WERI-Rb-1 (cell line): ENCODE data around the gene TMEFF2.

Experiments
- DNase-seq: peaks from one replicate; pipeline ENCODE4 v3.0.0-alpha.2; 2020
- H3K27ac ChIP-seq: fragments of 250-450 bp; sonication (Bioruptor Pico); 2 replicates; pipeline ENCODE4 v1.5.1; 2020; ENCODE audit warnings: mild to moderate bottlenecking, moderate library complexity
- H3K27me3 ChIP-seq: fragments of 250-450 bp; sonication (Bioruptor Pico); 2 replicates; pipeline ENCODE4 v1.5.1; 2021; ENCODE audit warnings: mild to moderate bottlenecking, low read depth, moderate library complexity; ENCODE audit not compliant: insufficient read depth, severe bottlenecking
- H3K36me3 ChIP-seq: fragments of 250-450 bp; sonication (Bioruptor Pico); 2 replicates; pipeline ENCODE4 v1.5.1; 2020; ENCODE audit warnings: mild to moderate bottlenecking, moderate library complexity
- H3K4me3 ChIP-seq: 2 replicates; pipeline ENCODE4 v1.5.1; 2011; ENCODE audit warnings: low read depth, mild to moderate bottlenecking, control low read depth, low read length
- H3K9me3 ChIP-seq: fragments of 250-450 bp; sonication (Bioruptor Pico); 2 replicates; pipeline ENCODE4 v1.5.1; 2021; ENCODE audit warnings: mild to moderate bottlenecking, moderate library complexity; ENCODE audit not compliant: severe bottlenecking
- TF ChIP-seq, protein P1 (sequence below): IDR thresholded peaks from 2 replicates; pipeline ENCODE4 v1.5.1; 2011; ENCODE audit warnings: low read depth, mild to moderate bottlenecking, control low read depth, inconsistent platforms, low read length

TMEFF2 gene

DNA sequence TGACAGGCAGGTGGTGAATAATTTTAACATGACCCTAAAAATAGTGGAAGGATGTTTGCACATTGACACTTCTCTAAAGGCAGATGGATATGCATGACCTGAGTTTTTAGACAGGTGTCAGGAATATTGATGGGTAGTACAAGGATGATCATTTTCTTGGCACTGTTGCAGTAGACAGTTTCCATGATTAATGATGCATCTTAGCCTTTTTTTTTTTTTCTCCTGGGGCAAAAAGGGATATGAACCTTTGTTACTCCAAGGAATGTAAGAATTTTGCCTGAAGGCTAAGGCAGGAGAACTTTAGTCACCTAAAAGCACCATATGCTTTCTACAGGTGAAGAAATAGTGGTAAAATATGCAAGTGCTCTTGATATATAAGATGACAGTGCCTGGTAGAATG, 211.5 kb downstream of the TMEFF2 start:
- no peak for DNase-seq
- no peak overlapping the region for H3K4me3 ChIP-seq
- TF ChIP-seq, protein P1, sequence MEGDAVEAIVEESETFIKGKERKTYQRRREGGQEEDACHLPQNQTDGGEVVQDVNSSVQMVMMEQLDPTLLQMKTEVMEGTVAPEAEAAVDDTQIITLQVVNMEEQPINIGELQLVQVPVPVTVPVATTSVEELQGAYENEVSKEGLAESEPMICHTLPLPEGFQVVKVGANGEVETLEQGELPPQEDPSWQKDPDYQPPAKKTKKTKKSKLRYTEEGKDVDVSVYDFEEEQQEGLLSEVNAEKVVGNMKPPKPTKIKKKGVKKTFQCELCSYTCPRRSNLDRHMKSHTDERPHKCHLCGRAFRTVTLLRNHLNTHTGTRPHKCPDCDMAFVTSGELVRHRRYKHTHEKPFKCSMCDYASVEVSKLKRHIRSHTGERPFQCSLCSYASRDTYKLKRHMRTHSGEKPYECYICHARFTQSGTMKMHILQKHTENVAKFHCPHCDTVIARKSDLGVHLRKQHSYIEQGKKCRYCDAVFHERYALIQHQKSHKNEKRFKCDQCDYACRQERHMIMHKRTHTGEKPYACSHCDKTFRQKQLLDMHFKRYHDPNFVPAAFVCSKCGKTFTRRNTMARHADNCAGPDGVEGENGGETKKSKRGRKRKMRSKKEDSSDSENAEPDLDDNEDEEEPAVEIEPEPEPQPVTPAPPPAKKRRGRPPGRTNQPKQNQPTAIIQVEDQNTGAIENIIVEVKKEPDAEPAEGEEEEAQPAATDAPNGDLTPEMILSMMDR = no peak
- no peaks in the 10 kb centered on the region for H3K36me3 ChIP-seq
- H3K27ac ChIP-seq = no peak overlapping the region
- H3K27me3 ChIP-seq = no peaks in the 10 kb centered on the region
- H3K9me3 ChIP-seq = no peaks in the 10 kb centered on the region

DNA sequence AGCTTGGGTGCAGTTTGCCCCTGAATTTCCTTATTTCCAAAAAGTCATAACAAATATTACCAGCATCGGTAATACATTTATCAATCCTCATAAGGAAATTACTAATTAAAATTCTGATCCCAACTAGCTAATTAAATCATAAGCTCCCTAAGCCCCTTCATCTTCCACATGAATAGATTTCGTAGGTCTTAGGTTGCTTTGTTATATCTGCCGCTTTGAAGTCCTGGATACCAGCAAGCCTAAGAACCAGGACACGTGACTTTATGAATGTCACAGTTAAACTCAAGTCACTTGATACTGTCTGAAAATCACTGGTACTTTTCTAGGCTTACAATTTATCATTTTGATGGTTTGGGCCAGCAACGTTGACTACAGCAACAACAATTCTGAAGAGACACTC, 213.0 kb downstream of the TMEFF2 start:
- no peak overlapping the region for H3K27ac ChIP-seq
- TF ChIP-seq, protein P1 = no peak
- H3K9me3 ChIP-seq = no peaks in the 10 kb centered on the region
- H3K27me3 ChIP-seq = no peaks in the 10 kb centered on the region
- no peaks in the 10 kb centered on the region for H3K36me3 ChIP-seq
- no peak overlapping the region for H3K4me3 ChIP-seq
- DNase-seq = no peak

DNA sequence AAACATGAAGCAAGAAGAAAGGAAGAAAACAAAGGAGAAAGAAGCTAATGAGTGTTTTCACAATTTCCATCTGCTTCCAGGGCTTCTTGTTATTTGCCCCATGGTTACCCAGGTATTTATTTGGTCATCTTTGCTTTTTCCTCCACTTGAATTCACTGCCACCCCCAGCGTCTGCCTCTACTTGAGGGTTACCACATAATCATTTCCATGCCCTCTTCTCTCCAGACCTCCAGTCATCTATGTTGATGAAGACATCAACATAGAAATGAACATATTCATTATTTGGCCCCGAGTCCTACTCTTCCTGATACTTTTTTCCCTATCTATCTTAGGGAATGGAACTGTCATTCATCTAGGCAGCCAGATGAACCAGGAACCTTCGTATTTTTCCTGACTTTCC, 214.2 kb downstream of the TMEFF2 start:
- H3K9me3 ChIP-seq = no peaks in the 10 kb centered on the region
- TF ChIP-seq, protein P1 = no peak
- H3K27me3 ChIP-seq = no peaks in the 10 kb centered on the region
- H3K4me3 ChIP-seq = no peak overlapping the region
- DNase-seq = no peak
- H3K36me3 ChIP-seq = no peaks in the 10 kb centered on the region
- no peak overlapping the region for H3K27ac ChIP-seq

DNA sequence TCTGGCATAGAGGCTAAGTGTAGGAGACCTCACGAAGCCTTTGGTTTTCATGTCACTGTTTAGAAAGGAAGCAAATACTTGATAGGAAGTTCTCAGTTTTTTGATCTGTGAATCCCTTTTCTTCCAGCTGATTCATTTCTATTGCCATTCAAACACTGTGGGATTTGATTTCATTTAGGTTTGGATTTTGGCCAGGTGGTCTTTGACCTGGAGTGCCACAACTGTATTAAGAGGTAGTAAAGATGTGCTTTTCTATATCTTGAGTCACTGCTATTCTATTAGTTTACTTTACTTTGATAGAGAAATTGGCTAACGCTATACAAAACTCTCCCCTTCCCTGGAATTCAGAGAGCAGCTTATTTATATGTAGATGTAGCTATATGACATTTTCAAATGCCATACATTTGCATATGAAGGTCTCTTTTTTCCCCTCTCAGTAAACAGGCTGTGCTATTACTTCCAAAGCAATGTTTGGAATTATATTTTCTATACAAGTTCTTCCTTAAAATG, 215.5 kb downstream of the TMEFF2 start:
- H3K9me3 ChIP-seq = no peaks in the 10 kb centered on the region
- H3K4me3 ChIP-seq = no peak overlapping the region
- TF ChIP-seq, protein P1 = no peak
- no peaks in the 10 kb centered on the region for H3K36me3 ChIP-seq
- H3K27ac ChIP-seq = no peak overlapping the region
- no peak for DNase-seq
- no peaks in the 10 kb centered on the region for H3K27me3 ChIP-seq

DNA sequence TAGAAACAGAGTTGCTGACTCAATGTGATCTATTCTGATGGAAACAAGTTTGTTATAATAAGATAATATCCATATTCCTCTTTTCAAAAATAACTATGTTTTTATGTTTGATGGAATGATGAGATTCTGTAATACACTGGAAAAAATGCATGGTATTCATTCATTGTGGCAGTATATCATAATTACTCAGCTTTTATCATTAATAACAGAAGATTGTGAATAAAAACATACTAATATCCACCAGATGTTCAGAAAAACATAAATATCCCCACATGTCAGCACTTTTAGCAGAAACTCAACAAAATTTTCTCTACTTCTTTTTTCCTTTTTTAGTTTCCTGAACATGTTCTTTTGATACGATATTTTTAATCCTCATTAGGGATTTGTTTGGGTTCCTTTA, 217.0 kb downstream of the TMEFF2 start:
- Histone ChIP-seq H3K4me3 (no peak overlapping the region), H3K36me3 (no peaks in the 10 kb centered on the region), H3K9me3 (no peaks in the 10 kb centered on the region), H3K27ac (no peak overlapping the region), H3K27me3 (no peaks in the 10 kb centered on the region)
- DNase-seq = no peak
- TF ChIP-seq, protein P1 = no peak

DNA sequence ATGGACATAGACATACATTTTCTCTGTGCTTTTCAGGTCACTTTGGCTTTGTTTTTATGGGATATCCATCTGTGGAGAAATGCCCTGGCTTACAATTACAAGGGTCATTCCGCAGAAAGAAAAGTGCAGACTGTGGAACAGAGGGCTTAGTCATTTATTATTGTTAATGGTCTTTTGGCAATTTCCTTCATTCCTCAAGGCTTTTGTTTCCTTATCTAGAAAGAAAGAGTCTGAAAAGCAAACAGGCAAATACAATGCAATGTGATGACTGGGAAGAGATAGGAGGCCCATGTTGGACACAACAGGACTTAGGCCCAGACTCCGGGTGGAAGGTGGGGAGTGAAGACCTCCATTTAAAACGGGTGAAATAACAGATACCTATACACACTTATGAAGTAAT, 218.3 kb downstream of the TMEFF2 start:
- TF ChIP-seq, protein P1 = no peak
- H3K36me3 ChIP-seq = no peaks in the 10 kb centered on the region
- H3K9me3 ChIP-seq = no peaks in the 10 kb centered on the region
- no peak for DNase-seq
- H3K27ac ChIP-seq = no peak overlapping the region
- no peak overlapping the region for H3K4me3 ChIP-seq
- no peaks in the 10 kb centered on the region for H3K27me3 ChIP-seq
